WTC11 (cell line): ENCODE results near the gene SEC24C. TPM values are rescaled to one million over a fixed set of nuclear protein-coding genes. Genes with fewer than 3 reads are reported as not detected.

Experiments
- ATAC-seq: fragments of 200-7000 bp; cut with Tn5 transposase; 2 replicates; pipeline ENCODE4 v1.10.0; 2021; ENCODE audit warnings: mild to moderate bottlenecking, moderate library complexity
- CTCF ChIA-PET: fragments of 300-600 bp; sonication (Branson Sonifier 250); formaldehyde crosslinking; loops from one replicate; lab custom pipeline; 2021; ENCODE audit warnings: antibody characterized with exemption; lab: Charles Lee
- POLR2A ChIA-PET: fragments of 350-600 bp; sonication (Branson Sonifier 250); formaldehyde crosslinking; loops from one replicate; lab custom pipeline; 2021; ENCODE audit warnings: antibody characterized with exemption; lab: Charles Lee
- DNase-seq: peaks from one replicate; pipeline ENCODE4 v3.0.0; 2021; ENCODE audit warnings: low spot score
- H3K27ac Mint-ChIP-seq: 2 replicates; pipeline ENCODE4 v1.8.0; 2021; ENCODE audit warnings: mixed read lengths
- H3K27me3 Mint-ChIP-seq: 2 replicates; pipeline ENCODE4 v1.8.0; 2021; ENCODE audit warnings: low read depth, mild to moderate bottlenecking, moderate library complexity, mixed read lengths
- H3K36me3 Mint-ChIP-seq: 2 replicates; pipeline ENCODE4 v1.8.0; 2021; ENCODE audit warnings: mixed read lengths
- H3K4me1 Mint-ChIP-seq: 2 replicates; pipeline ENCODE4 v1.8.0; 2022; ENCODE audit warnings: mixed read lengths
- H3K4me3 Mint-ChIP-seq: 2 replicates; pipeline ENCODE4 v1.8.0; 2021; ENCODE audit warnings: mild to moderate bottlenecking, moderate library complexity, mixed read lengths
- H3K9me3 Mint-ChIP-seq: 2 replicates; pipeline ENCODE4 v1.8.0; 2021; ENCODE audit warnings: mixed read lengths
- AFF4 ChIP-seq: sonication (generic); formaldehyde crosslinking; IDR thresholded peaks from 2 replicates; pipeline ENCODE4 v1.8.1; 2023; ENCODE audit warnings: mild to moderate bottlenecking, missing genetic modification reagents, borderline replicate concordance
- AR ChIP-seq: fragments of 250-450 bp; sonication (Bioruptor Pico); IDR thresholded peaks from 2 replicates; pipeline ENCODE4 v1.9.0; 2021; ENCODE audit warnings: mild to moderate bottlenecking
- ATF6 ChIP-seq: sonication (generic); formaldehyde crosslinking; IDR thresholded peaks from 2 replicates; pipeline ENCODE4 v1.8.1; 2023; ENCODE audit warnings: mild to moderate bottlenecking, missing genetic modification reagents
- CDX4 ChIP-seq: fragments of 250-450 bp; sonication (Bioruptor Pico); IDR thresholded peaks from 2 replicates; pipeline ENCODE4 v1.9.0; 2021; ENCODE audit warnings: moderate library complexity, mild to moderate bottlenecking, inconsistent platforms, borderline replicate concordance
- EMX1 ChIP-seq: fragments of 250-450 bp; sonication (Bioruptor Pico); IDR thresholded peaks from 2 replicates; pipeline ENCODE4 v1.8.0; 2021; ENCODE audit warnings: mild to moderate bottlenecking
- ESRRA ChIP-seq: sonication (generic); formaldehyde crosslinking; IDR thresholded peaks from 2 replicates; pipeline ENCODE4 v1.8.1; 2022; ENCODE audit warnings: mild to moderate bottlenecking, missing genetic modification reagents, borderline replicate concordance
- FOXK1 ChIP-seq: sonication (generic); formaldehyde crosslinking; IDR thresholded peaks from 2 replicates; pipeline ENCODE4 v1.8.0; 2022; ENCODE audit warnings: mild to moderate bottlenecking, moderate library complexity, missing genetic modification reagents
- FOXP4 ChIP-seq: sonication (generic); formaldehyde crosslinking; IDR thresholded peaks from 2 replicates; pipeline ENCODE4 v1.8.0; 2022; ENCODE audit warnings: mild to moderate bottlenecking, missing genetic modification reagents
- JUN ChIP-seq: sonication (generic); formaldehyde crosslinking; IDR thresholded peaks from 2 replicates; pipeline ENCODE4 v1.8.0; 2023; ENCODE audit warnings: mild to moderate bottlenecking, missing genetic modification reagents
- KAT7 ChIP-seq: sonication (generic); formaldehyde crosslinking; IDR thresholded peaks from 2 replicates; pipeline ENCODE4 v1.8.1; 2023; ENCODE audit warnings: missing genetic modification reagents, mild to moderate bottlenecking, borderline replicate concordance
- MYBL2 ChIP-seq: sonication (generic); formaldehyde crosslinking; IDR thresholded peaks from 2 replicates; pipeline ENCODE4 v1.8.1; 2023; ENCODE audit warnings: mild to moderate bottlenecking, moderate library complexity, missing genetic modification reagents
- RELA ChIP-seq: sonication (generic); formaldehyde crosslinking; IDR thresholded peaks from 2 replicates; pipeline ENCODE4 v1.8.1; 2022; ENCODE audit warnings: missing genetic modification reagents, mild to moderate bottlenecking, borderline replicate concordance
- TEAD1 ChIP-seq: sonication (generic); formaldehyde crosslinking; IDR thresholded peaks from 2 replicates; pipeline ENCODE4 v1.8.0; 2022; ENCODE audit warnings: mild to moderate bottlenecking, missing genetic modification reagents
- TP53 ChIP-seq: sonication (generic); formaldehyde crosslinking; IDR thresholded peaks from 2 replicates; pipeline ENCODE4 v1.8.1; 2023; ENCODE audit warnings: mild to moderate bottlenecking, missing genetic modification reagents
- ZNF317 ChIP-seq: sonication (generic); formaldehyde crosslinking; IDR thresholded peaks from 2 replicates; pipeline ENCODE4 v1.8.1; 2023; ENCODE audit warnings: low read depth, mild to moderate bottlenecking, moderate library complexity, missing genetic modification reagents, borderline replicate concordance
- ZNF396 ChIP-seq: fragments of 250-450 bp; sonication (Bioruptor Pico); IDR thresholded peaks from 2 replicates; pipeline ENCODE4 v1.8.0; 2021; ENCODE audit warnings: mild to moderate bottlenecking, moderate library complexity, borderline replicate concordance
- ZNF512 ChIP-seq: sonication (generic); formaldehyde crosslinking; IDR thresholded peaks from 2 replicates; pipeline ENCODE4 v1.8.1; 2022; ENCODE audit warnings: missing genetic modification reagents, borderline replicate concordance
- total RNA-seq: library from RNA; stranded (reverse); gene quantifications from 3 replicates; pipeline ENCODE4 v1.2.3, GENCODE V29; 2021
- TF ChIP-seq, protein P1 (sequence below): sonication (generic); formaldehyde crosslinking; conservative IDR thresholded peaks from 2 replicates; pipeline ENCODE4 v1.8.1; 2023; ENCODE audit warnings: mild to moderate bottlenecking, low read depth, missing genetic modification reagents, moderate library complexity
- TF ChIP-seq, protein P2 (sequence below): sonication (generic); formaldehyde crosslinking; IDR thresholded peaks from 2 replicates; pipeline ENCODE4 v1.8.1; 2023; ENCODE audit warnings: mild to moderate bottlenecking, missing genetic modification reagents, moderate library complexity

SEC24C gene
- total RNA-seq, 1 experiment from 2014 or later: 74.2 TPM

DNA sequence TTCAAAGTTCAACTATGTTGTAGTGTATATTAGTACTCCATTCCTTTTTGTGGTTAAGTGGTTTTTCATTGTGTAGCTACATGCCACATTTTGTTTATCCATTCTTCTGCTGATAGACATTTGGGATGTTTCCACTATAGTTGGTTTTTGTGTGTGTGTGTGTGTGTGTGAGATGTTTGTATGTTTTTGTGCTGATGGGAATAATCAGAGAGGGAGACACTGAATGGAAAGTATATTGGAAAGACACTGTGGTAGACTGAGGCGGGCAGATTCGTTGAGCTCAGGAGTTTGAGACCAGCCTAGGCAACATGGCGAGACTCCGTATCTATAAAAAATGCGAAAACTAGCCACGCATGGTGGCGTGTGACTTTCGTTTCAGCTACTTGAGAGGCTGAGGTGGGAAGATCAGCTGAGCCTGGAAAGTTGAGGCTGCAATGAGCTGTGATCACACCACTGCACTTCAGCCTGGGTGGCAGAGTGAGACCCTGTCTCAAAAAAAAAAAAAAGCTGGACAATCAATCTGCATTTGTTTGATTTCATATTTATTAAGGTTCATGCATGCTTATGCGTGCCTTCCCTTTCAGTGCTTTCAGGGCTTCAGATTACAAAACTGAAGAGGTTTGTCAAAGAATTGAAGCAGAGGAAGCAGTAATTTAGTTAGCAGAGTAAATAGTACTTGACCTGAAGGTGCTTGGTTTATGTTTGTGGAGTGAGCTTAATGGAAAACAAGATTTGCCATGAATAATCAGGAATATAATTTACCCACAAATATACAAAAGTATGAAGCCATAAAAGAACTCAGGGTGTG is 14.7 kb downstream of the SEC24C start:
- DNase-seq: no peak
- no peaks in the 10 kb centered on the region for H3K27me3 Mint-ChIP-seq
- H3K4me1 Mint-ChIP-seq: no peaks in the 10 kb centered on the region
- CTCF ChIA-PET: no interaction called here
- no peak overlapping the region for H3K27ac Mint-ChIP-seq
- no peaks in the 10 kb centered on the region for H3K9me3 Mint-ChIP-seq
- H3K36me3 Mint-ChIP-seq: peaks cover 28% of the 10 kb centered on the region
- no peak for ATAC-seq
- POLR2A ChIA-PET: no interaction called here
- H3K4me3 Mint-ChIP-seq: no peak overlapping the region
- TF ChIP-seq KAT7: no peak
- no peak for TF ChIP-seq TEAD1 (CRISPR knock-in tag)
- TF ChIP-seq, protein P1, sequence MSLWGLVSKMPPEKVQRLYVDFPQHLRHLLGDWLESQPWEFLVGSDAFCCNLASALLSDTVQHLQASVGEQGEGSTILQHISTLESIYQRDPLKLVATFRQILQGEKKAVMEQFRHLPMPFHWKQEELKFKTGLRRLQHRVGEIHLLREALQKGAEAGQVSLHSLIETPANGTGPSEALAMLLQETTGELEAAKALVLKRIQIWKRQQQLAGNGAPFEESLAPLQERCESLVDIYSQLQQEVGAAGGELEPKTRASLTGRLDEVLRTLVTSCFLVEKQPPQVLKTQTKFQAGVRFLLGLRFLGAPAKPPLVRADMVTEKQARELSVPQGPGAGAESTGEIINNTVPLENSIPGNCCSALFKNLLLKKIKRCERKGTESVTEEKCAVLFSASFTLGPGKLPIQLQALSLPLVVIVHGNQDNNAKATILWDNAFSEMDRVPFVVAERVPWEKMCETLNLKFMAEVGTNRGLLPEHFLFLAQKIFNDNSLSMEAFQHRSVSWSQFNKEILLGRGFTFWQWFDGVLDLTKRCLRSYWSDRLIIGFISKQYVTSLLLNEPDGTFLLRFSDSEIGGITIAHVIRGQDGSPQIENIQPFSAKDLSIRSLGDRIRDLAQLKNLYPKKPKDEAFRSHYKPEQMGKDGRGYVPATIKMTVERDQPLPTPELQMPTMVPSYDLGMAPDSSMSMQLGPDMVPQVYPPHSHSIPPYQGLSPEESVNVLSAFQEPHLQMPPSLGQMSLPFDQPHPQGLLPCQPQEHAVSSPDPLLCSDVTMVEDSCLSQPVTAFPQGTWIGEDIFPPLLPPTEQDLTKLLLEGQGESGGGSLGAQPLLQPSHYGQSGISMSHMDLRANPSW (CRISPR knock-in tag): no peak
- no peak for TF ChIP-seq ZNF512 (CRISPR knock-in tag)
- no peak for TF ChIP-seq RELA (CRISPR knock-in tag)
- TF ChIP-seq JUN (CRISPR knock-in tag): no peak
- no peak for TF ChIP-seq AFF4 (CRISPR knock-in tag)
- no peak for TF ChIP-seq CDX4
- no peak for TF ChIP-seq AR (CRISPR knock-in tag)
- TF ChIP-seq ZNF396 (CRISPR knock-in tag): no peak
- TF ChIP-seq FOXK1 (CRISPR knock-in tag): no peak
- TF ChIP-seq ATF6 (CRISPR knock-in tag): no peak
- TF ChIP-seq, protein P2, sequence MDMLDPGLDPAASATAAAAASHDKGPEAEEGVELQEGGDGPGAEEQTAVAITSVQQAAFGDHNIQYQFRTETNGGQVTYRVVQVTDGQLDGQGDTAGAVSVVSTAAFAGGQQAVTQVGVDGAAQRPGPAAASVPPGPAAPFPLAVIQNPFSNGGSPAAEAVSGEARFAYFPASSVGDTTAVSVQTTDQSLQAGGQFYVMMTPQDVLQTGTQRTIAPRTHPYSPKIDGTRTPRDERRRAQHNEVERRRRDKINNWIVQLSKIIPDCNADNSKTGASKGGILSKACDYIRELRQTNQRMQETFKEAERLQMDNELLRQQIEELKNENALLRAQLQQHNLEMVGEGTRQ (CRISPR knock-in tag): no peak
- TF ChIP-seq ESRRA: no peak
- no peak for TF ChIP-seq TP53
- TF ChIP-seq FOXP4 (CRISPR knock-in tag): no peak
- TF ChIP-seq EMX1: no peak
- no peak for TF ChIP-seq ZNF317 (CRISPR knock-in tag)
- no peak for TF ChIP-seq MYBL2
